Choroid plexus epithelial cell (primary cell): ENCODE results near the gene TCF12.
"Not testable (repeated sequence)": the region's sequence is repeated elsewhere in the genome, so short reads cannot be mapped to it uniquely, and the experiment has no call there.

Experiments
- DNase-seq: peaks from one replicate; pipeline ENCODE4 v3.0.0-alpha.2; 2010; ENCODE audit warnings: low read depth
- H3K4me3 ChIP-seq: 2 replicates; pipeline ENCODE4 v1.5.1; 2011; ENCODE audit warnings: low read depth, mild to moderate bottlenecking, control low read depth, low read length, moderate library complexity
- CTCF ChIP-seq: conservative IDR thresholded peaks from 2 replicates; pipeline ENCODE4 v1.5.1; 2011; ENCODE audit warnings: low read depth, mild to moderate bottlenecking, control low read depth, inconsistent platforms, low read length, moderate library complexity

TCF12 gene

DNA sequence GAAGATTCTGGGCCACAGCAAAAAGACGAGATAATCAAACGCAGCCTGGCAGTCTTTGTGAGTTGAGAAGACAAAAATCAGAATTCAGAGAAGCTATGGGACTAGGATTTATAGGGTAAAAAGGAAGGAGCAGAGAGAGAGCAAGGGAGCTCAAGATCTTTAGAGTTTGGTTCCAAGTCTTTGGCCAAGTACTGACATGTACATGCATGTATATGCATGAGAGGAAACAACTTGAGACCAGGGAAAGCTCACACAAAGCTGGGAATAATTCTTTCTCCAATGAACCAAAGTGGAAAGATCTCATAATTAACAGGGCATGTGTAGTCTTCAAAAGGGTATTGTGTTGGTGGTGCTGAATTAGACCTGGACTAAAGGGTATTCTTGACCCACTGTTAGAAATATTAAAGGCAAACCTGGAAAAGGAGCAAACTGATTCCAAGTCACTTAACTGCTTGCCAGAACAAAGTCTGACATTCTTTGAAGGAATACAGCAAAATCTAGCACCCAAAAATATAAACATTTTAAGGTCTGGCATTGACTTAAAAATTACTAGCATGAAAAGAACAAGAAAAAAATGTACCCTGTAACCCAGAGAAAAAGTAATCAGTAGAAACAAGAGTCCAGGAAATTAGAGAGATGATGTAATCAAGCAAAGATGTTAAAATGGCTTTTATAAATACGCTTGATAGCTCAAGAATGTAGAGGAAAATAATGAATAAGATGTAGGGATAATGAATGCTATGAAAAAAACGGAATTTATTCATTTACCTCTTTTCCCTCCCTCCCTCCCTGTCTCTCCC lies 231.8 kb downstream of the TCF12 start:
- no peak for TF ChIP-seq CTCF
- DNase-seq = peak; percentile 68
- no peak overlapping the region for H3K4me3 ChIP-seq

GRCh38 chr15:57150866-57151203 lies 232.4 kb downstream of the TCF12 start:
- H3K4me3 ChIP-seq, DNase-seq: not testable (repeated sequence)

GRCh38 chr15:57152133-57152532 lies 233.7 kb downstream of the TCF12 start:
- no peak for DNase-seq
- H3K4me3 ChIP-seq = no peak overlapping the region
- TF ChIP-seq CTCF = no peak

DNA sequence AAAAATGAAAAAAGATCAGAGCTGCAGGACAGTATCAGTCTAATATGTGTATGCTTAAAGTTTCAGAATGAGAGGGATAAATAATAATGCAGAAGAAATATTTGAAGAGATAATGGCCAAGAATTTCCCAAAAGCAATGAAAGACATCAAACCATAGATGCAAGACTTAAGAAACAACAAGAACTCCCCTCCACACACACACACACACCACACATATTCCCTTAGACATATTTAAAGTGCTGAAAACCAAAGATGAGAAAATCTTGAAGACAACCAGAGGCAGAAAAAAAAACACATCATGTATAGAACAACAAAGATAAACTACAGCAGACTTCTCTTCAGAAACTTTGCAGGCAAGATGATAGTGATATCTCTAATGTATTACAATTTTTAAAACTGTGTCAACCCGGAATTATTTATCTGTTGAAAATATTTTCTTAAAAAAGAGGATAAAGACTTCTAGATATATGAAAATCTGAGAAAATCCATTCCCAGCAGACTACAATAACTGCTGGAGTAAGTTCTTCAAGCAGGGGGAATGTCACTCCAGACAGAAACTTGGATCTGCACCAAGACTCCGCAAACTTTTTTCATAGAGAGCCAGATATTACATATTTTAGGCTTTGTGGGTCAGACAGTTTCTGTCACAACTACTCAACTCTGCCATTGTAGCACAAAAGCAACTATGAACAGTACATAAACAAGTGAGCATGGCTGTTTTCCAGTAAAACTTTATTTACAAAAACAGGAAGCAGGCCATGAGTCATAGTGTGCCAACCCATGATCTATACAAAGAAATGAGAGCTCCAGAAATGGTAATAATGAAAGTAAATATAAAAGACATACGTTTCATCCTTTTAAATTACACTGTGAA lies 234.5 kb downstream of the TCF12 start:
- DNase-seq = peak; percentile 86
- TF ChIP-seq CTCF = no peak
- H3K4me3 ChIP-seq = no peak overlapping the region

DNA sequence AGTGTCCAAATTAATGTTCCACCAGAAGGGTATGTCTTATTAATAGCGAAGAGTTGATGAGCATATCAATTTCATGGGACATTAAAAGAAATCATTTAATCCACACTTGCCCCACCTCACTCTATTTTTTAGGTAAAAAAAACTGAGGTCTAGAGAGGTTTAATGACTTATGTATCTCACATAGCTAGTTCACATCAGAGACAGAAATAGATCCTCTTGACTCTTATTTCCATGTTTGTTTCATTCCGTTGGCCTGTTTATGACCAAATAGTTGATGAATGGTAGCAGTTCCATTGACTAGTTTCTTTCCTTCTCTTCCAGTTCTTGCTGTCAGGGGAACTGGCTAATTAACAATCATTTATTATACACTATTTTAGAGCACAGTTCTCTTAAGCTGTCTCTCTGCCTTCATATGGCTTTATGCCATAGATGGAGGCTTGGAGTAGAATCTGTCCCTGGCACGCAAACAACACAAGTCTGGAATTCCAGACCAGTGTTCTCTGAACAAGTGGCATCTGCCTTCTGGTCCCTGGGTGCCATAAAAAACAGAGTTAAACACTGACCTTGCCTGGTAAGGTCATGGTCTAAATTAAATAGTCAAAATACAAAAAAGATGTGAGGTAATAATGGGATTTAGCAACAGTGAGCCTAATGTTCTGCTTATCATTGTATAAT lies 237.9 kb downstream of the TCF12 start:
- no peak for TF ChIP-seq CTCF

DNA sequence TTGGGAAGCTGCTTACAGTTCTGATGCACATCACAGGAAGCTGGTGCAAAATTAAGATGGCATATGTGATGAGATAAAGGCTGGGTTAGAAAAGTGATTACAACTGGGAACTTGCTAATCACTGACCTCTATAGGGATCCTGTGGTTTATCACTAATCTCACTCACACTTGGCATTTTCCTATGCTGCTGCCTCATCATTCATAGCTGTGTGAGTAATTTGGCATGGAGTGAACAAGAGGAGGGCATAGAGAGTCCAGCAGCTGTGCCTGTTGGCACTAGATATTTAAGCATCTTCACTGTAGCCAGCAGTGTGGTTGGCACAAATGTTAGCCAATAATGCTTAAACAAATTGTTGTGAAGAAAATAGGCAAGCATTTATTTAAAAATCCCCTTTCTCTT lies 240.1 kb downstream of the TCF12 start:
- no peak overlapping the region for H3K4me3 ChIP-seq
- DNase-seq = no peak
- TF ChIP-seq CTCF = no peak

More for the DNA sequence above, 237.9 kb downstream of the TCF12 start:
- DNase-seq = no peak
- no peak overlapping the region for H3K4me3 ChIP-seq

GRCh38 chr15:57158997-57159668 lies 240.7 kb downstream of the TCF12 start:
- DNase-seq = no peak
- TF ChIP-seq CTCF = no peak
- no peak overlapping the region for H3K4me3 ChIP-seq
